IMR-90 (cell line): ENCODE results near the gene BASP1.

Experiments used
- CEBPB ChIP-seq: IDR thresholded peaks from 2 replicates; pipeline ENCODE4 v1.6.1; 2012; ENCODE audit warnings: low read depth, low read length, improper control_type of control experiment
- CHD1 ChIP-seq: IDR thresholded peaks from 2 replicates; pipeline ENCODE4 v1.6.1; 2012; ENCODE audit warnings: low read depth, low read length, improper control_type of control experiment
- MAFK ChIP-seq: IDR thresholded peaks from 2 replicates; pipeline ENCODE4 v1.6.1; 2012; ENCODE audit warnings: low read depth, low read length, improper control_type of control experiment
- MXI1 ChIP-seq: IDR thresholded peaks from 2 replicates; pipeline ENCODE4 v1.6.1; 2012; ENCODE audit warnings: low read depth, mild to moderate bottlenecking, low read length, moderate library complexity, borderline replicate concordance
- POLR2A ChIP-seq: IDR thresholded peaks from 2 replicates; pipeline ENCODE4 v1.6.1; 2012; ENCODE audit warnings: mild to moderate bottlenecking, low read depth, low read length
- RFX5 ChIP-seq: IDR thresholded peaks from 2 replicates; pipeline ENCODE4 v1.8.0; 2012; ENCODE audit warnings: low read depth, mild to moderate bottlenecking, low read length, moderate library complexity
- TF ChIP-seq, protein P1 (sequence below): conservative IDR thresholded peaks from 2 replicates; pipeline ENCODE4 v1.5.1; 2012; ENCODE audit warnings: mild to moderate bottlenecking, low read depth, low read length, improper control_type of control experiment
- TF ChIP-seq, protein P2 (sequence below): fragments of 150-350 bp; IDR thresholded peaks from 2 replicates; pipeline ENCODE4 v1.6.1; 2016; ENCODE audit warnings: low read depth, mild to moderate bottlenecking, low read length, moderate library complexity, borderline replicate concordance

DNA sequence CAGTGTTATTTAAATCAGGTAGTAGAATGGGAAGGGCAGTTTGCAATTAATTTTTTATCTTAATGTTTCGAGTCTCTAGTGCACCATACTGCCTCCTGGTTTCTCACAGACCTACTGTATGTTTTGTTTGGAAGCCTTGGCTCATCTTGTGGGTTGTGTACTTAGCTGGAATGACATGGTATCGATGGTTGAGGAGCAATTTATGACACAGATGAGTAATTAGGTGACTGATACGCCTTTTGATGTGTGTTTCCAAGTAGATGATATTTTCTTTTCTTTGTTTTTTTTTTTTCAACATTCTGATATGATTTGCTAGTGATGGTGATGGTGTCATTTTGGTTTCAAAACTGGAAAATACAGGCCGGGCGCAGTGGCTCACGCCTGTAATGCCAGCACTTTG, 16.1 kb downstream of the BASP1 start:
- TF ChIP-seq, protein P1, sequence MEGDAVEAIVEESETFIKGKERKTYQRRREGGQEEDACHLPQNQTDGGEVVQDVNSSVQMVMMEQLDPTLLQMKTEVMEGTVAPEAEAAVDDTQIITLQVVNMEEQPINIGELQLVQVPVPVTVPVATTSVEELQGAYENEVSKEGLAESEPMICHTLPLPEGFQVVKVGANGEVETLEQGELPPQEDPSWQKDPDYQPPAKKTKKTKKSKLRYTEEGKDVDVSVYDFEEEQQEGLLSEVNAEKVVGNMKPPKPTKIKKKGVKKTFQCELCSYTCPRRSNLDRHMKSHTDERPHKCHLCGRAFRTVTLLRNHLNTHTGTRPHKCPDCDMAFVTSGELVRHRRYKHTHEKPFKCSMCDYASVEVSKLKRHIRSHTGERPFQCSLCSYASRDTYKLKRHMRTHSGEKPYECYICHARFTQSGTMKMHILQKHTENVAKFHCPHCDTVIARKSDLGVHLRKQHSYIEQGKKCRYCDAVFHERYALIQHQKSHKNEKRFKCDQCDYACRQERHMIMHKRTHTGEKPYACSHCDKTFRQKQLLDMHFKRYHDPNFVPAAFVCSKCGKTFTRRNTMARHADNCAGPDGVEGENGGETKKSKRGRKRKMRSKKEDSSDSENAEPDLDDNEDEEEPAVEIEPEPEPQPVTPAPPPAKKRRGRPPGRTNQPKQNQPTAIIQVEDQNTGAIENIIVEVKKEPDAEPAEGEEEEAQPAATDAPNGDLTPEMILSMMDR: no peak
- TF ChIP-seq CEBPB: no peak
- TF ChIP-seq MAFK: no peak
- TF ChIP-seq CHD1: no peak
- no peak for TF ChIP-seq POLR2A
- no peak for TF ChIP-seq MXI1
- TF ChIP-seq, protein P2, sequence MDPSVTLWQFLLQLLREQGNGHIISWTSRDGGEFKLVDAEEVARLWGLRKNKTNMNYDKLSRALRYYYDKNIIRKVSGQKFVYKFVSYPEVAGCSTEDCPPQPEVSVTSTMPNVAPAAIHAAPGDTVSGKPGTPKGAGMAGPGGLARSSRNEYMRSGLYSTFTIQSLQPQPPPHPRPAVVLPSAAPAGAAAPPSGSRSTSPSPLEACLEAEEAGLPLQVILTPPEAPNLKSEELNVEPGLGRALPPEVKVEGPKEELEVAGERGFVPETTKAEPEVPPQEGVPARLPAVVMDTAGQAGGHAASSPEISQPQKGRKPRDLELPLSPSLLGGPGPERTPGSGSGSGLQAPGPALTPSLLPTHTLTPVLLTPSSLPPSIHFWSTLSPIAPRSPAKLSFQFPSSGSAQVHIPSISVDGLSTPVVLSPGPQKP: no peak
- TF ChIP-seq RFX5: no peak
